Measurements from ENCODE around the gene ATXN1. TPM values are rescaled to one million over a fixed set of nuclear protein-coding genes. Genes with fewer than 3 reads are reported as not detected.

Gene ATXN1
- polyA plus RNA-seq, 1 donor (not counting 4 experiments of a cell fraction or from before 2014, with no cell fraction given), result 9.7 TPM

GRCh38 chr6:16412171-16412570 is 349.1 kb downstream of the ATXN1 start:
- dilution Hi-C loops (cut with MboI; ENCODE audit: extremely low pct_ligation_motif_present, low sequenced_read_pairs), result no loop called here
- H3K9me1 ChIP-seq (ENCODE audit: control insufficient read depth, extremely low read depth, insufficient read depth, low read length), result no peaks in the 10 kb centered on the region
- no peaks in the 10 kb centered on the region for H3K27me3 ChIP-seq (ENCODE audit: control insufficient read depth, extremely low read depth, insufficient read depth, low read length)
- H3K9ac ChIP-seq (ENCODE audit: control insufficient read depth, extremely low read depth, insufficient read depth, low read length), result no peak overlapping the region
- H3K27ac ChIP-seq (ENCODE audit: control insufficient read depth, insufficient read depth, low read length), result no peak overlapping the region
- no peaks in the 10 kb centered on the region for H3K79me2 ChIP-seq (ENCODE audit: control insufficient read depth, insufficient read depth, low read length)
- no peak for FAIRE-seq
- H4K20me1 ChIP-seq (ENCODE audit: control insufficient read depth, extremely low read depth, insufficient read depth, low read length), result no peaks in the 10 kb centered on the region
- peaks cover 21% of the 10 kb centered on the region for H3K4me1 ChIP-seq (ENCODE audit: control insufficient read depth, extremely low read depth, insufficient read depth, low read length)
- H3K9me3 ChIP-seq (ENCODE audit: control insufficient read depth, low read depth, low read length), result no peaks in the 10 kb centered on the region
- no peak for DNase-seq (ENCODE audit: low read depth, low spot score)
- no peak overlapping the region for H3K4me2 ChIP-seq (ENCODE audit: control insufficient read depth, extremely low read depth, insufficient read depth, low read depth, low read length)
- no peak overlapping the region for H3K4me3 ChIP-seq (ENCODE audit: control insufficient read depth in 2 of 3, extremely low read depth in 1 of 3, insufficient read depth in 2 of 3, low read depth in 1 of 3, low read length in 3 of 3)
- H3K36me3 ChIP-seq (ENCODE audit: control insufficient read depth in 2 of 2, extremely low read depth in 1 of 2, insufficient read depth in 2 of 2, low read length in 2 of 2), result peaks cover 0 to 4% of the 10 kb centered on the region in 2 experiments
- no peak overlapping the region for H2AFZ ChIP-seq (ENCODE audit: control insufficient read depth, low read length)
- TF ChIP-seq EZH2 (IDR thresholded peaks at IDR 0.05; ENCODE audit: low read length), result no peak
- no peak for TF ChIP-seq CTCF (optimal IDR thresholded peaks at IDR 0.05 in 1 of 3, IDR thresholded peaks at IDR 0.05 in 1 of 3, conservative IDR thresholded peaks at IDR 0.05 in 1 of 3; ENCODE audit: extremely low read depth in 1 of 3, insufficient read depth in 2 of 3, low read length in 3 of 3)

GRCh38 chr6:16409531-16410441 is 351.5 kb downstream of the ATXN1 start:
- TF ChIP-seq EZH2 (IDR thresholded peaks at IDR 0.05; ENCODE audit: low read length), result no peak
- TF ChIP-seq CTCF (optimal IDR thresholded peaks at IDR 0.05 in 1 of 3, IDR thresholded peaks at IDR 0.05 in 1 of 3, conservative IDR thresholded peaks at IDR 0.05 in 1 of 3; ENCODE audit: extremely low read depth in 1 of 3, insufficient read depth in 2 of 3, low read length in 3 of 3), result peak; percentile 79 to 92 (median 87)
- no peaks in the 10 kb centered on the region for H3K79me2 ChIP-seq (ENCODE audit: control insufficient read depth, insufficient read depth, low read length)
- H4K20me1 ChIP-seq (ENCODE audit: control insufficient read depth, extremely low read depth, insufficient read depth, low read length), result no peaks in the 10 kb centered on the region
- no peaks in the 10 kb centered on the region for H3K9me3 ChIP-seq (ENCODE audit: control insufficient read depth, low read depth, low read length)
- H3K27me3 ChIP-seq (ENCODE audit: control insufficient read depth, extremely low read depth, insufficient read depth, low read length), result no peaks in the 10 kb centered on the region
- H3K4me1 ChIP-seq (ENCODE audit: control insufficient read depth, extremely low read depth, insufficient read depth, low read length), result peaks cover 21% of the 10 kb centered on the region
- peak overlapping the region; percentile 34 for H3K9ac ChIP-seq (ENCODE audit: control insufficient read depth, extremely low read depth, insufficient read depth, low read length)
- DNase-seq (ENCODE audit: low read depth, low spot score) (peak; percentile 11), FAIRE-seq (peak; percentile 58)
- H3K9me1 ChIP-seq (ENCODE audit: control insufficient read depth, extremely low read depth, insufficient read depth, low read length), result no peaks in the 10 kb centered on the region
- dilution Hi-C loops (cut with MboI; ENCODE audit: extremely low pct_ligation_motif_present, low sequenced_read_pairs), result no loop called here
- H3K36me3 ChIP-seq (ENCODE audit: control insufficient read depth in 2 of 2, extremely low read depth in 1 of 2, insufficient read depth in 2 of 2, low read length in 2 of 2), result peaks cover 0 to 4% of the 10 kb centered on the region in 2 experiments
- peak overlapping the region; percentile 32 for H3K27ac ChIP-seq (ENCODE audit: control insufficient read depth, insufficient read depth, low read length)
- peak overlapping the region in 1 of 3 experiments; percentile 48 for H3K4me3 ChIP-seq (ENCODE audit: control insufficient read depth in 2 of 3, extremely low read depth in 1 of 3, insufficient read depth in 2 of 3, low read depth in 1 of 3, low read length in 3 of 3)
- H3K4me2 ChIP-seq (ENCODE audit: control insufficient read depth, extremely low read depth, insufficient read depth, low read depth, low read length), result peak overlapping the region; percentile 84
- H2AFZ ChIP-seq (ENCODE audit: control insufficient read depth, low read length), result peak overlapping the region; percentile 90

Measured in keratinocyte (primary cell).